Right lobe of liver (tissue), 4 donors: Measurements from ENCODE around the gene PTPN7.

Source experiments
- CTCF ChIP-seq, 4 donors: fragments of 200-600 bp in 3 of 4; fragments of 450-650 bp in 1 of 4; IDR thresholded peaks; one replicate each; pipeline versions ENCODE4 v1.5.1 to v1.8.0; 2016 to 2022; ENCODE audit warnings: antibody characterized with exemption in 4 of 4, mild to moderate bottlenecking in 2 of 4
- POLR2A ChIP-seq: fragments of 450-650 bp; IDR thresholded peaks from one replicate; pipeline ENCODE4 v1.6.1; 2017; ENCODE audit warnings: antibody characterized with exemption, mild to moderate bottlenecking
- donor health status: DM: no; HTN: no; CAD: no.
- donor health status: DM: no; HTN: no; CAD: no.
- donor health status: DM: no; HTN: yes; CAD: no.

- no peak for TF ChIP-seq POLR2A
- TF ChIP-seq CTCF (IDR thresholded peaks at IDR 0.05) = no peak
Observed at GRCh38 chr1:202116287-202116686, 44.1 kb downstream of the PTPN7 start.
